Mucosa of descending colon (tissue), 3 donors: ENCODE data around the gene CUL1. TPM values are rescaled to one million over a fixed set of nuclear protein-coding genes. Genes with fewer than 3 reads are reported as not detected.

Source experiments
- ATAC-seq: fragments of 200-7000 bp; cut with Tn5 transposase; one replicate; pipeline ENCODE4 v1.9.1; 2020; ENCODE audit warnings: mild to moderate bottlenecking, moderate library complexity
- DNase-seq, 3 donors: peaks; one replicate each; pipeline ENCODE4 v3.0.0-alpha.2; 2020
- H3K36me3 ChIP-seq: fragments of 200-600 bp; one replicate; pipeline ENCODE4 v1.8.0; 2021; ENCODE audit warnings: low read depth, mild to moderate bottlenecking
- H3K4me1 ChIP-seq: fragments of 200-600 bp; one replicate; pipeline ENCODE4 v1.8.0; 2021; ENCODE audit warnings: low read depth, mild to moderate bottlenecking
- H3K4me3 ChIP-seq: fragments of 200-600 bp; one replicate; pipeline ENCODE4 v1.8.0; 2021; ENCODE audit warnings: mild to moderate bottlenecking
- H3K9me3 ChIP-seq: fragments of 200-600 bp; one replicate; pipeline ENCODE4 v1.8.0; 2021; ENCODE audit warnings: mild to moderate bottlenecking
- intact Hi-C, 2 donors: fragments of 100-400 bp; cut with DNase I in 1 of 2; cut with micrococcal nuclease in 1 of 2; formaldehyde crosslinking; loops; one replicate each; pipeline versions ENCODE4 v1.11.0 to v1.11.1; 2022; cut with DNase I, micrococcal nuclease
- total RNA-seq, 3 donors: library from RNA; stranded (reverse); fragmentation: NEBNext Ultra II Directional in 2 of 3; extraction: Animal tissue kit (Norgen Biotek cat#: 25700) in 2 of 3; gene quantifications; one replicate each; pipeline versions ENCODE4 v1.2.1 to v1.2.4, GENCODE V29; 2021 to 2023
- TF ChIP-seq, protein P1 (sequence below): fragments of 200-600 bp; IDR thresholded peaks from one replicate; pipeline ENCODE4 v1.8.0; 2022; ENCODE audit warnings: antibody characterized with exemption, mild to moderate bottlenecking
- donor health status: DM: no; HTN: no; CAD: no; lungs with moderate emphysema.
- donor health status: DM: no; HTN: no; CAD: no.
- donor health status: DM: no; HTN: yes; CAD: no.

Gene CUL1
- total RNA-seq, 3 donors from 2014 or later: 28.7 to 58.1 (median 33.3) TPM

DNA sequence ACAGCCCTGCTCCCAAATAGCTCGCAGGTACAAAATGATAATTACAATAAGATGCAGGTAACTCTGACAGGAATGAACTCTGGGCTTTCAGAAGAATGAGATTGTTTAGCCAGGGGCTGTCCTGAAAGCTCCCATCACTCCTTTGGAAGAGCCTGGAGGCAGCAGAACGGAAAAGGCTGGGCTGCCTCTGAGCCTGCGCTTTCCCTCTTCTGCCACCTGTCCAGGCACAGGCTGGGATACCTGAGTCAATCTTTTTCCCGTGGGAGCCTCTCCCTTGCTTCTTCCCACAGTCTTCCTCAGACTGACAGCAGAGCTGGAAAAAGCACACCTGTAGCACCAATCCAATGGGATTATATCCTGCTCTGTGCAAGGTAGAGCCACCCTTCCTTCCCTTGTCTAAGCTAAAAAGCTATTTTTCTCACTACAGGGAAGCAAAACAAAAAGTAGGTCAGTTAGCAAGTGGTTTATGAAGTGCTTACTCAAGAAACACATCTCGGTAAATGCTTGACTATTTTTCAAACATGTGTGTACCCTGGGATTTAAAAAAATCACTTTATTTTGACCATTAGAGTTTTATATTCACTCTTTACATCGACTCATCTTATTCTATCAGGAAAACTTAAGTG is 12.3 kb upstream of the CUL1 start:
- H3K9me3 ChIP-seq: no peaks in the 10 kb centered on the region
- TF ChIP-seq, protein P1, sequence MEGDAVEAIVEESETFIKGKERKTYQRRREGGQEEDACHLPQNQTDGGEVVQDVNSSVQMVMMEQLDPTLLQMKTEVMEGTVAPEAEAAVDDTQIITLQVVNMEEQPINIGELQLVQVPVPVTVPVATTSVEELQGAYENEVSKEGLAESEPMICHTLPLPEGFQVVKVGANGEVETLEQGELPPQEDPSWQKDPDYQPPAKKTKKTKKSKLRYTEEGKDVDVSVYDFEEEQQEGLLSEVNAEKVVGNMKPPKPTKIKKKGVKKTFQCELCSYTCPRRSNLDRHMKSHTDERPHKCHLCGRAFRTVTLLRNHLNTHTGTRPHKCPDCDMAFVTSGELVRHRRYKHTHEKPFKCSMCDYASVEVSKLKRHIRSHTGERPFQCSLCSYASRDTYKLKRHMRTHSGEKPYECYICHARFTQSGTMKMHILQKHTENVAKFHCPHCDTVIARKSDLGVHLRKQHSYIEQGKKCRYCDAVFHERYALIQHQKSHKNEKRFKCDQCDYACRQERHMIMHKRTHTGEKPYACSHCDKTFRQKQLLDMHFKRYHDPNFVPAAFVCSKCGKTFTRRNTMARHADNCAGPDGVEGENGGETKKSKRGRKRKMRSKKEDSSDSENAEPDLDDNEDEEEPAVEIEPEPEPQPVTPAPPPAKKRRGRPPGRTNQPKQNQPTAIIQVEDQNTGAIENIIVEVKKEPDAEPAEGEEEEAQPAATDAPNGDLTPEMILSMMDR: no peak
- intact Hi-C loops: no loop called here
- no peaks in the 10 kb centered on the region for H3K4me1 ChIP-seq
- no peak for ATAC-seq
- no peak overlapping the region for H3K4me3 ChIP-seq
- no peak for DNase-seq
- no peaks in the 10 kb centered on the region for H3K36me3 ChIP-seq

DNA sequence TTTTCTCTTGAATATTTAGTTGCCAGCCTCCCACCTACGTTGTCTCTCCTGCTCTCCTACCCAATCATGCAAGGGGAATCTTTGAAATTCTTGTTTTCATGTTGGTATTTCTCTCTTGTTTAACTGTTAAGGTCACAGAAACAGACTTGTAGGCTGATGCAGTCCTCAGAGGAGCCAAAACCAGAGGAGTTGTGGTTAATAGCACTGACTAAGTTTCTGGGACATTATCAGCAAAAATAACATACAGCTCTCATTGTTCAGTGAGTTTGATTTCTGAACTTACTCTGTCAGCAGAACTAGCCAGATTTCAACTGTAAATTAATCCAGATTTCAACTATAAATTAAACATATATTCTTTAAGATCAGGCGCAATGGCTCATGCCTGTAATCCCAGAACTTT is 11.1 kb upstream of the CUL1 start:
- TF ChIP-seq, protein P1: no peak
- DNase-seq (no peak), ATAC-seq (no peak)
- intact Hi-C loops: no loop called here
- H3K36me3 ChIP-seq: no peaks in the 10 kb centered on the region
- H3K9me3 ChIP-seq: no peaks in the 10 kb centered on the region
- no peak overlapping the region for H3K4me3 ChIP-seq
- no peaks in the 10 kb centered on the region for H3K4me1 ChIP-seq

GRCh38 chr7:148688526-148688925 is 10.2 kb upstream of the CUL1 start:
- H3K9me3 ChIP-seq: no peaks in the 10 kb centered on the region
- no peak for ATAC-seq
- H3K36me3 ChIP-seq: no peaks in the 10 kb centered on the region
- intact Hi-C loops: no loop called here
- no peak for DNase-seq
- no peaks in the 10 kb centered on the region for H3K4me1 ChIP-seq
- TF ChIP-seq, protein P1: no peak
- no peak overlapping the region for H3K4me3 ChIP-seq

GRCh38 chr7:148693651-148694050 is 5.1 kb upstream of the CUL1 start:
- Histone ChIP-seq H3K4me3 (no peak overlapping the region), H3K9me3 (no peaks in the 10 kb centered on the region), H3K4me1 (no peaks in the 10 kb centered on the region), H3K36me3 (no peaks in the 10 kb centered on the region)
- intact Hi-C loops: no loop called here
- no peak for DNase-seq
- TF ChIP-seq, protein P1: no peak
- no peak for ATAC-seq

GRCh38 chr7:148694631-148695030 is 4.1 kb upstream of the CUL1 start:
- ATAC-seq: no peak
- no peak for DNase-seq
- no peaks in the 10 kb centered on the region for H3K9me3 ChIP-seq
- no peak overlapping the region for H3K4me3 ChIP-seq
- intact Hi-C loops: no loop called here
- H3K36me3 ChIP-seq: no peaks in the 10 kb centered on the region
- TF ChIP-seq, protein P1: no peak
- no peaks in the 10 kb centered on the region for H3K4me1 ChIP-seq

DNA sequence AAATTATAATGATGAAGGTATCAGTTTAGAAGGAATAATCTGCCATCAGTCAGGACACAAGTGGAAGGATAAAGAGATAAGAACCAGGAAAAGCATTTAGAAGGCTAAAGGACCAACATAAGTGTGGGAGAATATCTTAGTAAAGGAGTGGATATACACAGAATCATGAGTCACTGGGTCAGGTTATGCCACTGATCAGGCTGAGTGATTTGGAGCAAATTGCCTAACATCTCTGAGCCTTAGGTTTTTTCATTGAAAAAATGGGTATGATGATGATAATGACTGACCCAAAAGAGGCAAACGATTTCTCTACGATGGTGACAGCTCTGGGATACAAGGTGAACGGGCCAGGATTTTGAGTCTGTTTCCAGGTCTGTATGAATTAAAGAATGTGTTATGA is 2.8 kb upstream of the CUL1 start:
- intact Hi-C loops: no loop called here
- no peaks in the 10 kb centered on the region for H3K9me3 ChIP-seq
- no peak for DNase-seq
- H3K36me3 ChIP-seq: no peaks in the 10 kb centered on the region
- ATAC-seq: no peak
- TF ChIP-seq, protein P1: no peak
- no peak overlapping the region for H3K4me3 ChIP-seq
- peaks cover 6% of the 10 kb centered on the region for H3K4me1 ChIP-seq
